ENCODE data around the gene ATP11B.
A peak's percentile ranks its signal among the peaks of the same experiment; 100 is the strongest.

ATP11B gene

DNA sequence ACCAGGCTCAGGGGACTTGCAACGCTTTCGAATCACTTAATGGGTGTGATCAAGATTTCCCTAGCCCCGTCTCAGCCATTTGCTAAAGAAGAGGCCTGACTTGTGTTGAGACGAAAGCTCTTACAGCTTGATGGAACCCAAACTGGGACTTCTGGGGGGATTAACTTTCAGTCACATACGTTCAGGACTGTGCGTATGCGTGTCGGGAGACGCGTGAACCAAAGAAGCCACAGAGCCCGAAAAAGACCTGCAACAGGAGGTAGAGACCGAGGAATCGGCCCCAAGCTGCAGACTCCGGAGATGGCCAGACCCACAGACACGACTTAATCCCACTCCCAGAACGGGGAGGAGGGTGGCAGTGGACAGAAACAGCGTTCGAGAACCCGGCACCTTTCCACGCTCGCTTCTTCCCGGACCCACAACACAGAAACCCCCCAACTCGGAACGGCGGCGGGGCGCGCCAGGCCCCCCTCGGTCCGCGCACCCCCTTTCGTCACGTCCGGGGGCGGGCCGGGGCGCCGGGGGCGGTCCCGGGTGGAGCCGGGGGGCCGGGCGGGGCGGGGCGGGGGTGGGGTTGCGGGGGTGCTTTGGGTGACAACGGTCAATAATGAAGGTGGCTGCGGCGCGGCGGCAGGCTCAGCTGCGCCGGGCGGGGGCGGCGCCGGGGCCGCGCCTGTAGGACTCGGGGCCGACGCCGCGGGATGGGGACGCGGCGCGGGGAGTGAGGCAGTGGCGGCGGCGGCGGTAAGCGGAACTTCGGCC is at the start of gene ATP11B:
TSS of gene ATP11B (plus strand) at position 604 of the 762 bp plus-strand sequence. CDS start 256 bp downstream, outside the sequence.
- TF ChIP-seq, protein P1, sequence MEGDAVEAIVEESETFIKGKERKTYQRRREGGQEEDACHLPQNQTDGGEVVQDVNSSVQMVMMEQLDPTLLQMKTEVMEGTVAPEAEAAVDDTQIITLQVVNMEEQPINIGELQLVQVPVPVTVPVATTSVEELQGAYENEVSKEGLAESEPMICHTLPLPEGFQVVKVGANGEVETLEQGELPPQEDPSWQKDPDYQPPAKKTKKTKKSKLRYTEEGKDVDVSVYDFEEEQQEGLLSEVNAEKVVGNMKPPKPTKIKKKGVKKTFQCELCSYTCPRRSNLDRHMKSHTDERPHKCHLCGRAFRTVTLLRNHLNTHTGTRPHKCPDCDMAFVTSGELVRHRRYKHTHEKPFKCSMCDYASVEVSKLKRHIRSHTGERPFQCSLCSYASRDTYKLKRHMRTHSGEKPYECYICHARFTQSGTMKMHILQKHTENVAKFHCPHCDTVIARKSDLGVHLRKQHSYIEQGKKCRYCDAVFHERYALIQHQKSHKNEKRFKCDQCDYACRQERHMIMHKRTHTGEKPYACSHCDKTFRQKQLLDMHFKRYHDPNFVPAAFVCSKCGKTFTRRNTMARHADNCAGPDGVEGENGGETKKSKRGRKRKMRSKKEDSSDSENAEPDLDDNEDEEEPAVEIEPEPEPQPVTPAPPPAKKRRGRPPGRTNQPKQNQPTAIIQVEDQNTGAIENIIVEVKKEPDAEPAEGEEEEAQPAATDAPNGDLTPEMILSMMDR (IDR thresholded peaks at IDR 0.05), result no peak
- Histone ChIP-seq H3K27ac (peak within 1 kb of the TSS; percentile 89 to 93), H3K4me3 (peak within 1 kb of the TSS; percentile 94)
- DNase-seq (ENCODE audit: low spot score), result peak; percentile 85

DNA sequence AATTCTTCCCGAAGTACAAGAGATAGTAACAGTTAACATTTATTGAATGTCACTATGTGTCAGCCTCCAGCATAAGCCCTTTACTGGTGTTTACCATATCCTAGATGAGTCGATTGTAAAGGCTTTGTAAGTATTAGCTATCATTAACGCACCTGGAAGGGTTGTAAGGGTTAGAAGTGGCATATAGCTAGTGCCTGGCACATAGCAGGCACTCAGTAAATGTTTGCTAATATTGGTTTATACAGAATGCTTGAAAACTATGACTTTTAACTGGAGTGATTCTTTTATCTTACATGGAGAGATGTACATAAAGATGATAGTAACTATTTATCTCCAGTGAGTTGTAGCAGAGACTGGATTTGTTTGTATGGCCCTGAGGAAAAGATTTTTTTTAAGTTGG is 46.3 kb upstream of the ATP11B start:
- DNase-seq (ENCODE audit: low spot score), result no peak
- H3K4me3 ChIP-seq, result no peak overlapping the region
- no peak overlapping the region for H3K27ac ChIP-seq
- TF ChIP-seq, protein P1 (IDR thresholded peaks at IDR 0.05), result no peak

DNA sequence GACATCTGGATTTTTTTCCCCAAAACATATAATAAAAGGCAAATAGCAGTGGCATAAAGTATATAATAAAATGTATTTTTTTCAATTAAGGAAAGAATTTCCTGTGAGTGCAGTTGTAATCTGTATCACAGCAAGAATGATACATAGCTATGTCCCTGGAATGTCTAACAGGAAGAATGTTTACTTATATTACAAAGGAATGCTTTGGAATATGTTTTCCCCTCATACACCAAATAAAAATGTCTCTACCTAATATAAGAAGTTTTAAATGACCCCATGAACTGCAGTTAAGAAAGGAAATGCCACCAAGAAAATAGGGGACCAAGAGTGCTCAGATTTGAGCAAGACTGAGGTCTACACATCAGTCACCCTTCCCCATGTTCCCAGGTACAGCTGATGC is 38.0 kb upstream of the ATP11B start:
- TF ChIP-seq, protein P1 (IDR thresholded peaks at IDR 0.05), result no peak
- DNase-seq (ENCODE audit: low spot score), result no peak
- Histone ChIP-seq H3K4me3 (no peak overlapping the region), H3K27ac (no peak overlapping the region)

DNA sequence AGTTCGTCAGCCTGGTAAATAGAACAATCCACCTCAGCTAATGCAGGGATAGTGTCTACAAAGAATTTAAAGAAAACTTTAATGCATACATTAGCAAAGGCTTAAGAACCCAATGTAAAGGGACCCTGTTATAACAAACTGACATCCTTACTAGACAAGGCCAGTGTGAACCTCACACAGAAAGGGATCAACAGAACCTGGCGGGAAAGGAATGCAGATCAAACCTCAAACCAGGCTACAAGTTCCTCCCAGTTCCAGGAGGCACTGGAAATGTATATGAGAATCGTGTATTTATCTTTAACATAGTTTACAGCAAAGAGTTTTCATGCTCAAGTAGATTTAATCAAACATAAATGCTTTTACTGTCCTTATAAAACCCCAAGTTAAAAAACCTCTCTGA is 37.6 kb upstream of the ATP11B start:
- Histone ChIP-seq H3K4me3 (no peak overlapping the region), H3K27ac (no peak overlapping the region)
- DNase-seq (ENCODE audit: low spot score), result no peak
- TF ChIP-seq, protein P1 (IDR thresholded peaks at IDR 0.05), result no peak

DNA sequence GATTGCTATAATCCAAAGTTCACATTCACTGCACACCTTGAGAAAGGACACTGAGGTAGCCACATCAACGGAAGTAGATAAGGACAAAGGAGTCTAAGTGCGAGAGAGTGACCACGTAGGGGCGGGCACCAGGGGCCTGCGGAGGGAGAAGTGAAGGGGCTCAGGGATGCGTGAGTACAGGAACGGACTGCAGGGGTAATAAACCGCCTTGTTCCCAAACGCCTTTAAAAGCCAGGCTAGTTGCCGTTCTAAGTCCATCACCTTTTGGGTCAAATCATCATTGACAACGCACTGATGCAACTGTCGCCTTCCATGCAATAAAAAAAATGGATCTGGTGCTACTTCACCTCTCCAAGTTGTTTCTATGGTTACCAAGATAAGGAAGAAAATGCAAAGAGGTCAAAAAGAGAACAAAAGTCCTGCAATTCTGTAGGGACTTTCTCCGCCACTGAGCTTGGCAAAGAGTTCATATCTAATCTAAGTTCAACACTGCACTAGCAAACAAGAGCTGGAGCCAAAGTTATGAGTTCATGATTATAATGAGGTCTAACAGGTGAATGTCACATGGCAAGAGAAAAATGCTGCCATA is 32.6 kb upstream of the ATP11B start:
- DNase-seq (ENCODE audit: low spot score), result no peak
- TF ChIP-seq, protein P1 (IDR thresholded peaks at IDR 0.05), result no peak
- H3K4me3 ChIP-seq, result no peak overlapping the region
- H3K27ac ChIP-seq, result no peak overlapping the region

DNA sequence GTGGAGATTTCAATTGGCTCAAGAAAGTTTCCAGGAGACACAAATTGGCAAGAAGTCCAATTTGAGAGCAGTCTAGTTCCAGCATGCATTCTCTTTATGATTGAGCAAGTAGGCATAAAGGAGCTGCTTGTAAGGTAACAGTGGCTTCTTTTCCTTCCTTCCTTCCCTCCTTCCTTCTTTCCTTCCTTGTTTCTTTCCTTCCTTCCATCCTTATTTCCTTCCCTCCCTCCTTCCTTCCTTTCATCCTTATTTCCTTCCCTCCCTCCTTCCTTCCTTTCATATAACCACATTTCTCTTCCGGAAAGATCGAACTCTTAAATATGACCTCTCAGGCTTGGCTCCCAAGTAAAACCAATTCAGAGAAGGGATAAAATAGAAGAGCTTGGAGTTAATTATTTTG is 29.4 kb upstream of the ATP11B start:
- no peak overlapping the region for H3K4me3 ChIP-seq
- TF ChIP-seq, protein P1 (IDR thresholded peaks at IDR 0.05), result no peak
- DNase-seq (ENCODE audit: low spot score), result no peak
- no peak overlapping the region for H3K27ac ChIP-seq

DNA sequence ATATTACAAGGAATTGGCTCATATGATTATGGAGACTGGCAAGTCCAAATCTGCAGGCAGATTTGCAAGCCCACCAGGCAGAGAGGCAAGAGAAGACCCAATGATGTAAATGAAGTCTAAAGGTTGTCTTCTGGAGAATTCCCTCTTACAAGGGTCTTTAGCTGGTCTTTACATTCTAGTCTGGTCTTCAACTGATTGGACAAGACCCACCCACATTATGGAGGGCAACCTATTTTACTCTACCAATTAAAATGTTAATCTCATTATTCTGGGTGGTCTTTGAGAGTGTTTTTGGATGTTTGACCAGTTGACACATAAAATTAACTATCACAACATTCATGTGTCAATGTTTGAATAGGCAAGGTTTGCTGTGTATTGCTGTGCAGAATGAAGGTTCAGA is 28.0 kb upstream of the ATP11B start:
- Histone ChIP-seq H3K27ac (no peak overlapping the region), H3K4me3 (no peak overlapping the region)
- DNase-seq (ENCODE audit: low spot score), result no peak
- TF ChIP-seq, protein P1 (IDR thresholded peaks at IDR 0.05), result no peak

Data from coronary artery (tissue), 2 donors.